ENCODE data around the gene FLT3LG.

GRCh38 chr19:49491030-49491803 lies 17.2 kb downstream of the FLT3LG start:
- TF ChIP-seq CTCF (IDR thresholded peaks at IDR 0.05) (no peak), POLR2A (IDR thresholded peaks at IDR 0.05) (no peak), POLR2AphosphoS5 (IDR thresholded peaks at IDR 0.05) (no peak), EP300 (IDR thresholded peaks at IDR 0.05; ENCODE audit: low read depth) (no peak)

Measured in transverse colon (tissue), 4 donors.